ENCODE data around the gene SUSD3. TPM values are rescaled to one million over a fixed set of nuclear protein-coding genes. Genes with fewer than 3 reads are reported as not detected.

The SUSD3 gene
- total RNA-seq, 1 experiment from 2014 or later, result 2.2 TPM

DNA sequence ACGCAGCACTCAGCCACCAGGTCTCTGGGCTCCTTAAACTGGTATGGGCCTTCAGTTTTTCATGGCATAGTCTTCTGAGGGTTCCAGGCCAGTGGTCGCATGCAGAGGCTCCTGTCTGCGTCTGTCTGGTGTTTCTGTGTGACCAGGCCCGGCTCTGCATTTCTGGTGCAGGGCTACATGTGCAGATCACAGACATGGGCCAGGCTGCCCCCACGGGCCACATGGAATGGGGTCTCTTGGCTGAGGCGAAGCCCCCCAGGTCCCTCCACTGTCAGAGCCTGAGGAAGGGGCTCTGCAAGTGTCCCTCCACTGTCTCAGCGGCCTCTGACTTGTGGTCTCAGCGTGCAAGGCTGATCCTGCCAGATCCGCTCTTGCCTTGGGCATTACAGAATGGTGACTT is 21.9 kb downstream of the SUSD3 start:
- ChIA-PET POLR2A (no interaction called here), CTCF (interaction anchor here (0.7 kb wide), 1 partner anchor 35 kb away, joined by 3 read pairs; no protein-coding TSS in a partner anchor)
- H3K4me1 ChIP-seq, result no peaks in the 10 kb centered on the region
- H3K27me3 Mint-ChIP-seq (ENCODE audit: insufficient read depth, unreplicated experiment), result no peaks in the 10 kb centered on the region
- TF ChIP-seq, protein P1, sequence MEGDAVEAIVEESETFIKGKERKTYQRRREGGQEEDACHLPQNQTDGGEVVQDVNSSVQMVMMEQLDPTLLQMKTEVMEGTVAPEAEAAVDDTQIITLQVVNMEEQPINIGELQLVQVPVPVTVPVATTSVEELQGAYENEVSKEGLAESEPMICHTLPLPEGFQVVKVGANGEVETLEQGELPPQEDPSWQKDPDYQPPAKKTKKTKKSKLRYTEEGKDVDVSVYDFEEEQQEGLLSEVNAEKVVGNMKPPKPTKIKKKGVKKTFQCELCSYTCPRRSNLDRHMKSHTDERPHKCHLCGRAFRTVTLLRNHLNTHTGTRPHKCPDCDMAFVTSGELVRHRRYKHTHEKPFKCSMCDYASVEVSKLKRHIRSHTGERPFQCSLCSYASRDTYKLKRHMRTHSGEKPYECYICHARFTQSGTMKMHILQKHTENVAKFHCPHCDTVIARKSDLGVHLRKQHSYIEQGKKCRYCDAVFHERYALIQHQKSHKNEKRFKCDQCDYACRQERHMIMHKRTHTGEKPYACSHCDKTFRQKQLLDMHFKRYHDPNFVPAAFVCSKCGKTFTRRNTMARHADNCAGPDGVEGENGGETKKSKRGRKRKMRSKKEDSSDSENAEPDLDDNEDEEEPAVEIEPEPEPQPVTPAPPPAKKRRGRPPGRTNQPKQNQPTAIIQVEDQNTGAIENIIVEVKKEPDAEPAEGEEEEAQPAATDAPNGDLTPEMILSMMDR (IDR thresholded peaks at IDR 0.05; ENCODE audit: insufficient read depth in 1 of 2, low read depth in 1 of 2, low read length in 1 of 2, severe bottlenecking in 1 of 2, unreplicated experiment in 1 of 2), result no peak
- H3K9me3 ChIP-seq, result no peaks in the 10 kb centered on the region
- H3K4me3 ChIP-seq (ENCODE audit: low read depth, low read length), result no peak overlapping the region
- BruUV-seq (replicated peaks), result no TSS peak
- H3K4me3 Mint-ChIP-seq (ENCODE audit: unreplicated experiment), result no peak overlapping the region
- no peaks in the 10 kb centered on the region for H3K4me1 Mint-ChIP-seq (ENCODE audit: low read depth, unreplicated experiment)
- H3K9me3 Mint-ChIP-seq (ENCODE audit: unreplicated experiment), result no peaks in the 10 kb centered on the region
- intact Hi-C loops (cut with micrococcal nuclease; ENCODE audit: unreplicated experiment), result no loop called here
- DNase-seq, result no peak
- H3K27ac Mint-ChIP-seq (ENCODE audit: unreplicated experiment), result no peak overlapping the region
- no peaks in the 10 kb centered on the region for H3K36me3 Mint-ChIP-seq (ENCODE audit: insufficient read depth, unreplicated experiment)
- H3K27me3 ChIP-seq (replicated peaks; ENCODE audit: control insufficient read depth, insufficient read depth, low read length), result no peaks in the 10 kb centered on the region
- no peaks in the 10 kb centered on the region for H3K36me3 ChIP-seq (ENCODE audit: control insufficient read depth, insufficient read depth, low read length)

DNA sequence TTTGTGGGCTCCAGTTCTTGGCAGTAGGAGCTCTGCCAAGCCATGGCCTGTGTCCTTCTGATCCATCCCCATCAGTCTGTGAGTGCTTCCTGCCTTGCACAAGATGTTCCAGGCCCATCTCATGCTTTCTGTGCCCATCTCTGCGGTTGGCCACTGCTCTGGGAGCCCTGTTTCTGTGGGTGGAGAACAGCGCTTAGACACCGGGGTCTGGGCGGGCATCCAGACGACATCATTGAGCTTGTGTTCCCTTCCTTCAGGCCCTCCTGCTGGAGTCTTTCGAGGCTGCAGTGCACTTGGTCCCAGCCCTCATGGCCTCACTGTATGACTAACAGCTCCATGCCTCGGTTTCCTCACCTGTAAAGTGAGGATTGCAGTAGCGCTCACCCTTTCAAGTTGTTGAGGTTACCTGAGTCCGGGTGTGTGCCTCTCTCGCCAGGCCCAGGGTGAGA is 22.6 kb downstream of the SUSD3 start:
- Histone ChIP-seq H3K9me3 (no peaks in the 10 kb centered on the region), H3K4me1 (no peaks in the 10 kb centered on the region), H3K36me3 (ENCODE audit: control insufficient read depth, insufficient read depth, low read length) (no peaks in the 10 kb centered on the region), H3K4me3 (ENCODE audit: low read depth, low read length) (no peak overlapping the region), H3K27me3 (replicated peaks; ENCODE audit: control insufficient read depth, insufficient read depth, low read length) (no peaks in the 10 kb centered on the region)
- Mint-ChIP-seq H3K27me3 (ENCODE audit: insufficient read depth, unreplicated experiment) (no peaks in the 10 kb centered on the region), H3K27ac (ENCODE audit: unreplicated experiment) (no peak overlapping the region), H3K4me3 (ENCODE audit: unreplicated experiment) (no peak overlapping the region), H3K4me1 (ENCODE audit: low read depth, unreplicated experiment) (no peaks in the 10 kb centered on the region), H3K9me3 (ENCODE audit: unreplicated experiment) (no peaks in the 10 kb centered on the region), H3K36me3 (ENCODE audit: insufficient read depth, unreplicated experiment) (no peaks in the 10 kb centered on the region)
- intact Hi-C loops (cut with micrococcal nuclease; ENCODE audit: unreplicated experiment), result no loop called here
- DNase-seq, result no peak
- POLR2A ChIA-PET, result no interaction called here
- TF ChIP-seq, protein P1 (IDR thresholded peaks at IDR 0.05; ENCODE audit: insufficient read depth in 1 of 2, low read depth in 1 of 2, low read length in 1 of 2, severe bottlenecking in 1 of 2, unreplicated experiment in 1 of 2), result no peak
- BruUV-seq (replicated peaks), result no TSS peak
- CTCF ChIA-PET, result no interaction called here

DNA sequence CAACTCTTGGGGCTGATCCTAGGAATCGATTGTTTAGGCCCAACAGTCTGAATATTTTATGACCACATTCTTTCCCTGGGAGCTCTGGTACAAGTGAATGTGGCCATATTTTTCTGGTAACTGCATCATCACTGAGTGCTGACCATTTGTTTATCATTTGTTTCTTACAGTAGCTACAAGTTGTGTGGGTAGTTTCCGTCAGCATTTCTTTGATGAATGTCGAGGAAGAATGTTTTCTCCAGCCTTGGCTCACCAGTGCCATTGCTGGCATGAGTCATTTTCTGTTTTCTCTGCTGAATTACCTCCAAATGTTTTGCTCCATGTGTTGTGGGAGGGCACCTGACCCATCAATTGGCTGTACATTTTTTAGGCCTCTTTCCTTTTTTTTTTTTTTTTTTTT is 23.4 kb downstream of the SUSD3 start:
- no peaks in the 10 kb centered on the region for H3K36me3 Mint-ChIP-seq (ENCODE audit: insufficient read depth, unreplicated experiment)
- ChIA-PET CTCF (no interaction called here), POLR2A (no interaction called here)
- Histone ChIP-seq H3K27me3 (replicated peaks; ENCODE audit: control insufficient read depth, insufficient read depth, low read length) (no peaks in the 10 kb centered on the region), H3K4me1 (no peaks in the 10 kb centered on the region), H3K36me3 (ENCODE audit: control insufficient read depth, insufficient read depth, low read length) (no peaks in the 10 kb centered on the region), H3K4me3 (ENCODE audit: low read depth, low read length) (no peak overlapping the region), H3K9me3 (no peaks in the 10 kb centered on the region)
- no peaks in the 10 kb centered on the region for H3K9me3 Mint-ChIP-seq (ENCODE audit: unreplicated experiment)
- no peak overlapping the region for H3K4me3 Mint-ChIP-seq (ENCODE audit: unreplicated experiment)
- intact Hi-C loops (cut with micrococcal nuclease; ENCODE audit: unreplicated experiment), result no loop called here
- no peak for DNase-seq
- H3K27ac Mint-ChIP-seq (ENCODE audit: unreplicated experiment), result no peak overlapping the region
- TF ChIP-seq, protein P1 (IDR thresholded peaks at IDR 0.05; ENCODE audit: insufficient read depth in 1 of 2, low read depth in 1 of 2, low read length in 1 of 2, severe bottlenecking in 1 of 2, unreplicated experiment in 1 of 2), result no peak
- H3K27me3 Mint-ChIP-seq (ENCODE audit: insufficient read depth, unreplicated experiment), result no peaks in the 10 kb centered on the region
- no TSS peak for BruUV-seq (replicated peaks)
- no peaks in the 10 kb centered on the region for H3K4me1 Mint-ChIP-seq (ENCODE audit: low read depth, unreplicated experiment)
